GM21528 (cell line): ENCODE measurements around the gene SBF2.

ENCODE experiments used
- ATAC-seq: cut with Tn5 transposase; IDR thresholded peaks from one replicate; pipeline ENCODE4 v1.9.1; 2021; ENCODE audit warnings: mild to moderate bottlenecking, moderate library complexity; ENCODE audit not compliant: unreplicated experiment, low FRiP score

The SBF2 gene

DNA sequence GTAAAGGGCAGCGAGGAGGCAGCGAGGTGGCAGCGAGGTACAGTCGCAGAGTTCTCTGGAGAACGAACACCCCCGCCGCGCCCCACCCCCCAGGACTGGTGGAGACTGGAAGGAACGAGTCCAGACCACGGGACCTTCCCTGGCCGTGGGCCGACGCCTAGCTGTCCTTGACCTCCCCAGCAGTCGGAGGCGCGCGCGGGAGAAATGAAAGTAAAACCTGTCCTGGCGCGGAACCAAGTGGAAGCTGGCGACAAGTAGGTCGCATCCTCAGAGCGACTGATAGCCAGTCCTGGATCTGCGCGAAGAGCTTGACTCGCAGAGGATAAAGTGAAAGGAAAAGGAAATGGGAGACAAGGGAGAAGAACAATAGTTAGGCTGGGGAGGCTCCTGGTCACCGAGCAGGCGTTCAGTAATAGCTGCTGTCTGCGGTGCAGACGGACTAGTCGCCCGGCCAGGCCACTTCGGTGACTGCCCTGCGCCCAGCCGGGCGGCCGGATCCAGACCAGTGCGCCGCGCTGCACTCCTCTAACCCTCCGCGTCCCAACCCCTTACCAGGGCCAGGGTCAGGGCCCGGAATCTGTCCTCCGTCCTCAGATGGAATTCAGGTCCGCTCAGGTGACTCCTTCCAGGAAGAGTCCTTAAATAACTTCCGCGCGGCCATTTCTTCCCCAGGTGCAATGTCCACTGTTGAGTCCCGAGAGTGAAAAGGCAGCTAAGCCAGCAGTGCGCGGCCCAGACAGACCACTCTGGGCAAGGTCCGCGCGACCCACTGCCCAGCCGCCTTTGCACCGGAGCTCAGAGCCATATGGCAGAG lies 8.9 kb upstream of the SBF2 start:
- no peak for ATAC-seq

DNA sequence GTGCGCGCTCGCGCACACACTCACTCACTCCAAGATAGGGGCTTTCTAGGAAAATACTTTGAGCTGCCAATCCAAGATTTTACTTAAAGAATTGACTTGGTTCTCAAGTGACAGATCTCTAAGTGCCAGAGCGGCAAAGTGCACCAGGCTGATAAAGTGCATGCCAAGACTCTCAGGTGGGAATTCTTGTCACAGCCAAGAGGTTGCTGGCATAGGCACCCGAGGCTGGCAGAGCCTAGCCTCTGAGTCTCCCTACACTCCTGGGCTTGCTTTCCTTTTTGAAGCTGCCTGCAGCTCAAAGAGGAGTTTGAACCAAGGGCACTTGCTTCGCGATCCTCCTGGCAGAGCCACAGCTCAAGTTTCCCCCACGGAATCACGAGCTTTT lies 8.3 kb upstream of the SBF2 start:
- ATAC-seq, result no peak

DNA sequence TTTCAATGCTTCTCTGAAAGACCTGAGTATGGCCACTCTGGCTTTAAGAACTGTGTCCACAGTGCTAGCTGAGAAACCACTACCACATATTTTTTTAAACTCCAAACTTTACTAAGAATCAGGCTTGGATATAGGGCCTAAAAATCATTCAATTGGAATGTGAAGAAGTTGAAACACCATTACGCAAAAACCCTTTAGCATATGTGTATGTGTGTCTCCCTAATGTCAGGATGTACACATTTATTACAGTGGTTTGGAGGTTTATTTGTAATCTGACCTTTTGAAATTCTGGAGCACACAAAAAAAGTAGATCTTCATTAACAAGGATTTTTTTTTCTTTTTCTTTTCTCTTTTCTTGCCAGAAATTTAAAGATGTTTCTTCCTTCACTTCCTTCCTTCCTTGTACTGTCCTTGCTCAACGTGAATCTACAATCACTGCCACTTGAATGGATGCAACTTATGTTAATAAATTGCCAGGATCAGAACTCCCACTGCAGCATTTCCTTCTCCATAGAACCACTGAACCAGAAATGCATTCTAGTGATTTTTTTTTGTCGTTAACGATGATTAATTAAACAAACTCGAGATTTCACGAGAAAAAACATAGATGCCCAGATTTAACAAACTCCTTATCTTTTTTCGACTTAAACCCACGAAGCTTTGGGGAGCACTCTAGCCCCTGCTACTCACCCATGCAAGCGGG lies 7.8 kb upstream of the SBF2 start:
- ATAC-seq, result no peak

DNA sequence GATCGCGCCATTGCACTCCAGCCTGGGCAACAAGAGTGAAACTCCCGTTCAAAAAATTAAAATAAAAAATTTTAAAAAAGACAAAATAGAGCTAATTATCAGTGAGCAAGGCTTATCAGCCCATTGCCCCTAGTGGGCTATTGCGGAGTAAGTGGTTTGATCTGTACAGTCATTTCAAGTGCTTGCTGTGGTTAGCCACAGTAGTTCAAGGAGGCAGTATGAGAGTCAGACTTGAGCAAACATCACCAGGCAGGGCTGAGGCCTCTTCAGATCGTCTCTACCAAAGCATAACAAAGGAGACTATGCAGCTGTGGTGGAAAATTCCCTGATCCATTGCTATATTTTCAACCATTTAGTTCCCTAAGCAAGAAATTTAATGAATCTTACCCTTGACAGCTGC lies 4.3 kb upstream of the SBF2 start:
- ATAC-seq, result peak; percentile 87

DNA sequence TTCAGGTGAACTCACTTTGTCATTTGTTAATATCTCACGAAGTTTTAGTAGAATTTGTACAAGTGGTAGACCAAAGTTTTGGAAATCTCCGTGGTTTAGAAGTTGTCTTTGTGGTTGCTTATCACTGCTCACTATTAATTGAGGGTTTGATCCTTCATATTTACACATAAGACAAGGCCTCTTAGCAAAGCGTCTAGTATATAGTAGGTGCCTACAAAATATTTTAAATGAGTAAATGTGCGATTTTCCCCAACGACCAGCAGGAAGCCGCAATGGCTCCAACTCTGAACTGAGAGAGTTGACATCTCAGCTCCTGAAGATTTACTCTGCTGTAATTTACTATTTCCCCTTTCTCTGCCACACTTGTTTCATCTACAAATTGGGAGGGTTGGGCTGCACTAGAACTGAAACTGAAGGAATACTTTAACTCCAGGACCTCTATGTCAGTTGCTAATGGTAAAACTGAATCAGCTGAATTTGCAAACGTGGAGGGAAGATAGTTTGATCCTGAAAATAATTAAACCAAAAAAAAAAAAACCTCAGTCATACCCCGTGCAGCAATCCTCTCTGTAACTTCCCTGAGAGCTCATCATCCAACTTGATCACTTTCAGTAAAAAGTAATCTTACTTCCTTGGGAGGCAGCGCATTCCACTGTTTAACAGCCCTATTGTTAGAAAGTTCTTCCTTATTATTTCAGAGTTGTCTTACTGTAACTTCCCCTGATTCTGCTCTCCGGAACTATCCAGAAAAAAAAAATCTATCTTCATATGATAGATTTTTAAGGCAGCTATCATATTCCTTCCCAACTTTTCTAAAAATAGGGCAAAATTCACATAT lies 1.3 kb upstream of the SBF2 start:
- ATAC-seq, result no peak

DNA sequence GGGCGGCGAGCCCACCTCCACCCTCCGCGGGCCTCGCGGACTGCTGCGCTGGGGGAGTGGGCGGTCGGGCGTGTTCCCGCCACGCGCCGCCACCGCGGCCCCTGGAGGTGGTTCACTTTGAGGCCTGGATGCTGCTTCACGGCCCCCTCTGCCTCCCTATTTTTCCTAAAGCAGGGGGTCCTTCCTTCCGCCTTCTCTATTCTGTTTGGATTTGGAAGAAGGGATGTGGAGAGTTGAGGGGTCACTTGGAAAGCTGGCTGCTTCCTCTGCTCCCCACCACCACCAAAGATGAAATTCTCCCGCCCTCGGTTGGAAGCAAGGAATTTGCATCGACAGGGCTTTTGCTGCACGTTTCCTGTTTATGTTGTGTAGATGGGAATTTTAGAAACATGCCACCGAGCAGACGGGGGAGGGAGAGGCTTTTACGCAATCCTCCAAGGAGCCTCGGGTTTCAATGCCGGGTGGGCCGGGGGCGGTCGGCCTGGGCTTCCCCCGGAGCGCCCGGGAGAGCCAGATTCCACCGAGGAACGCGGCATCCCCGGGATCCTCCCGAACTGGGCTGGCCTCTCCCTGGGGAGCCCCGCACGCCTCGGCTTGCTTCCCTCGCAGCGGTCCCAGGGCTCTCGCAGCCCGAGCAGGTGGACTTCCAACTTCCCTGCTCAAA lies 403 bp upstream of the SBF2 start:
- ATAC-seq, result no peak

DNA sequence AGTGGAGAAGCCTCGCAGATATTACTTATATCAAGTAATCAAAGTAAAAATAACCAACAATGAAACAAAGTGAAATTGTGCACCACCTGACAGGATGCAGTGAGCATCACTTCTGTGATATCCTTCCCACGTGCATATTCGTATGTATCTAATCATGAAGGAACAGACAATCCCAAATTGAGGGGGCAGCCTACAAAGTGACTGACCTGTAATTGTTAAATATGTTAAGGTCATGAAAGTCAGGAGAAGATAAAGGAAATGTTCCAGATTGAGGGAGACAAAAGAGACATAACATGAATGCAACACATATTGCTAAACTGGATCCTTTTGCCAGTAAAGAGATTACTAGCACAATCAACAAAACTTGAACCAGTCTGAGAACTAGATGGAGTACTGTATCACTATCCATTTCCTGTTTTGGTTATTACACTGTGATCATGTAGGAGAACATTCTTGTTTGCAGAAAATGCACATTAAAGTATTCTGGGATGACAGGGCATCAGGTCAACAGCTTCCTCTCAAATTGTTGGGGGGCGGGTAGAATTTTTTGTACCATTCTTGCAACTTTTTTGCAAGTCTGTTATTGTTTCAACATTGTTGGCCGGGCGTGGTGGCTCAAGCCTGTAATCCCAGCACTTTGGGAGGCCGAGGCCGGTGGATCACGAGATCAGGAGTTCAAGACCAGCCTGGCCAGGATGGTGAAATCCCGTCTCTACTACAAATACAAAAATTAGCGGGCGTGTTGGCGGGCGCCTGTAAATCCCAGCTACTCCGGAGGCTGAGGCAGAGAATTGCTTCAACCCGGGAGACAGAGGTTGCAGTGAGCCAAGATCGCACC lies 2.0 kb downstream of the SBF2 start:
- no peak for ATAC-seq

DNA sequence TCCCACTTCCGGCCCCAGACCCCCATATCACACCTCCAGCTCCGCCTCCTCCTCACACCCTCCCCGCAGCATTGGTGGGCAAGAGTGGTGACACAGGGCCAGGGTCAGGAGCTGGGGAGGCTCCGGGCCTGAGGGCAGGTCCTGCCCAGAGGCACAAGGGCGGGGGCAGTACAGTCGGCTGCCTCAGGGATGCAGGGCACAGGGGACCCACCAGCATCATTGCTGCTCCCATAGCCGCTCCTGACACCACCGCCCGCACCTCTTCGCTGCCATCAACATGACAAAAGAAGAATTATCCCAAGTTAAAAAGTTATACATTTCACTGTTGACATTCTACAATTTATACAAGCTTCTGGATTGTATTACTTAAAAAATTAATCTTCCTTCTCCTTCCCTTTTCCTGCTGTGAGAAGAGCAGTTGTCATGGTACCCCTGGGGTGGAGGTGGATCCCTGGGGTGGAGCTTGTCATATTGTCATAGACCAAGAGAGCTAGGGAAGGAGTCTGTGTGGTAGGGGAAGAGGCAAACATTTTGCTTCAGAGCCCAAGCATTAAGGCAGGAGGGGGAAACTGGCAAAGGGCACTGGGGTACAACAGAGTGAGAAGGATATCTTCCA lies 4.1 kb downstream of the SBF2 start:
- no peak for ATAC-seq

DNA sequence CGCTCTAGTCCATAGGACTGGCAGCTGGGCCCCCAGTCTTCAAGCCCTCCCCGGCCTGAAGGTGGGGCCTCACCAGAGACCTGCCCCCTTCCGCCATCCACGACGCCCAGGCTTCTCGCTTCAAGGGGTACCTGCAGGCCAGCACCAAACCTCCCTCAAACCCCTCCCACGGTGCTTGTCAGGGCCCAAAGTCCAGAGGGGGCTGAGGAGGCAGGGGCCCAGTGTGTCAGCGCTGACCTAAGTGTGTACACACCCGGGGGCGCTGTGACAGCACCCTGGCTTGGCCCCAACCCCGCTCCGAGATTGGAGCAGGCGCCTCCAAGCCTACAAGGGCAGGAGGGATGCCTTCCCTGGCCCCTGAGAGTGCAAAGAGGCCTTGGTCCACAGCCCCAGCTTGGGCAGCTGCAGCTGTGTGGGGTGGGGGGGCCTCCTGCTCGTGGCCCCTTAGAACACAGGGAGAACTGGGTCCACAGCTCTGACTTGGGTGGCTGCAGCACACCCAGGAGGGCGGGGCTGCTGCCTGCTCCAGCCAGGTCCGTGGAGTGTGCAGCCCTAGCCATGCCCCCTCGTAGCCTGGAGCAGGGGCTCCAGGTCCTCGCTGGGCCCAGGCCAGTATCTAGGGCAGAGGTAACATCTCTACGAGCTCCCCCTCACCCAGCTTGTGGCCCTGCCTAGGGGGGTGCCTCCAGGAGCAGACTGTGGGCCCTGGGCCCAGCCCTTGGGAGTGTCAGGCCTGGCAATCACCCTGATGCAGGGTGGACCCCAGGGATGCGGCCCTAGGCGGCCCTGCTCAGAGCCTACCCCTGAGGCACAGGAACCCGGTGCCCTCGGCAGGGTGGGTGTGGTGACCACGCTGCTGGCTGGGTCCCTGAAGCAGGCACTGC lies 4.9 kb downstream of the SBF2 start:
- ATAC-seq, result no peak

DNA sequence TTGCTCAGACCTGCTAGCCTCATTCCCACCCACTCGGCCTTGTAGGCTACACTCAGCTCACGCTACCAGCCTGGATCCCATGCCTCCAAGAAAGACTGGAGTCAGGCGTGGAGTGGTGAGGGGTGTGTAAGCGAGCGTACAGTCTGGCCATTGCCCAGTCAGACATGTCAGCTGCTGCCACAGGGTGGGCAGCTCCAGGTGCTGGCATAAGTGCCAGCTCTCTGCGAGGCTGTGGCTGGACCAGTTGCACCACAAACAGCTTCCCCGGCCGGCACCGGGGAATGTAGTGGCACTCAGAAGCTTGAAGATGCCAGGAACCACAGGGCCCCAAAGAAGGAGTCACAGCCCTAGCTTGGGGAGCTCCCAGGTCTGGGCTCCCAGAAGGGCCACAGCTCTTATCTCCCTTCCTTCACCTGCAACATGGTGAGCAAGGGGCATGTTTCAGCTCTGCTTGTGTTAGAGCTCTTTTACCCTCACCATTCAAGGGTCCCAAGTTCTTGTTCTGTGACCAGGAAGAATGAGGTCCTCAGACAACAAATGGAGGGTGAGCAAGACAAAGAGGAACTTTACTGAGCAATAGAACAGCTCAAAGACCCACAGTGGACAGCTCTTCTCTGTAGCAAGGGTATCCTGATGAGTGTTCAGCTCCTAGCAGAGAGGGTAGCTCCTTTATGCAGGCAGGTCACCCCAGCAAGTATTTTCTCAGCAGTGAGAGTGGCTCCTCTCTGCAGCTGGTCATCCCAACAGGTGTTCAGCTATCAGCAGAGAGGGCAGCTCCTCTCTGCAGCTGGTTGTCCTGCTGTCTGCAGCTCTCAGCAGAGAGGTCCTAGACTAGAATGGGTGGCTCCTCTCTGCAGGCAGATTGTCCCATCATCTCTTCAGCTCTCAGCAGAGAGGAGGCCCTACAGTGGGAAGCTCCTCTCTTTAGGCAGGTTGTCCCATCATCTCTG lies 6.0 kb downstream of the SBF2 start:
- no peak for ATAC-seq

DNA sequence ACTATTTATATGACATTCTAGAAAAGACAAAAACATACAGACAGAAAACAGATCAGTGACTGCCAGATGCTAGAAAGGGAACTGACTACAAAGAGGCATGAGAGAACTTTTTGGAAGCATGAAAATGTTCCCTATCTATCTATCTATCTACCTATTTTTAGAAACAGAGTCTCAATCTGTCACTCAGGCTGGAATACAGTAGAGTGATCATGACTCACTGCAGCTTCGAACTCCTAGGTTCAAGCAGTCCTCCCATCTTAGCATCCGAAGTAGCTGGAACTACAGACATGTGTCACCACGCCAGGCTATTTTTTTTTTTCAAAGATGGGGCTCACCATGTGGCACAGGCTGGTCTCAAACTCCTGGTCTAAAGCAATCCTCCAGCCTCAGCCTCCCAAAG lies 6.9 kb downstream of the SBF2 start:
- ATAC-seq, result no peak

DNA sequence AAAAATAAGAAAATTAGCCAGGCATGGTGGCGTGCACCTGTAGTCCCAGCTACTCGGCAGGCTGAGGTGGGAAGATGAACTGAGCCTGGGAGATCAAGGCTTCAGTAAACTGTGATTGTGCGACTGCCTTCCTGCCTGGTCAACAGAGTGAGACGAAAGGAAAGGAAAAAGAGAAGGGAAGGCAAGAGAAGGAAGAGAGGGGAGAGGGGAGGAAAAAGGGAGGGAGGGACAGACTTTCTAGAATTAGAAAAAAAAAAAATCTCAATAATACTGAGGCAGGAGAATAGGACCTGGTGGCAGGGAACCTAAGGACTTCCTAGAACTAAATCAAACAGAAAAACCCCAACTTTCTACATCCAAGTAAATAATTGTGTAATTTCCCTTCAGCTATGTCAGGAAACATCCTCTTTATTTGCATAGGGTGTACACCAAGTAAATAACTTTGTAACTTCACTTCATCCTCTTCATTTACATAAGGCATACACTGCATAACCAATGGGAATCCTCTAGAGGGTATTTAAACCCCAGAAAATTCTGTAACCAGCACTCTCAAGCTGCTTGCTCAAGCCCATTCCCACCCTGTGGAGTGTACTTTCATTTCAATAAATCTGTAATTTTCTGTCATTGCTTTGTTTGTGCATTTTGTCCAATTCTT lies 8.7 kb downstream of the SBF2 start:
- no peak for ATAC-seq

DNA sequence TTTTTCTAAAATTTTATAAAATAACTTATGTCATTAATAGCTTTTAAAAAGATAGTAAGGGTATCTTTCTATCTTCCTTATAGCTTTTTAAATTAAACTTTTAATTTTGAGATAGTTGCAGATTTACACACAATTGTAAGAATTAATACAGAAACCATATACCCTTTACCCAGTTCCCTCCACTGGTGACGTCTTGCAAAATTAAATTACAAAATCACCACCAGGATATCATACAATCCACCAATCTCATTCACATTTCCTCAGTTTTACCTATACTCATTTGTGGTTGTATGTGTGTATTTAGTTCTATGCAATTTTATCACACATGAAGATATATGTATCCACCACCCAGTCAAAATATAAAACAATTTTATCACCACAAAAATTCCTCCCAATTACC lies 10.0 kb downstream of the SBF2 start:
- no peak for ATAC-seq

DNA sequence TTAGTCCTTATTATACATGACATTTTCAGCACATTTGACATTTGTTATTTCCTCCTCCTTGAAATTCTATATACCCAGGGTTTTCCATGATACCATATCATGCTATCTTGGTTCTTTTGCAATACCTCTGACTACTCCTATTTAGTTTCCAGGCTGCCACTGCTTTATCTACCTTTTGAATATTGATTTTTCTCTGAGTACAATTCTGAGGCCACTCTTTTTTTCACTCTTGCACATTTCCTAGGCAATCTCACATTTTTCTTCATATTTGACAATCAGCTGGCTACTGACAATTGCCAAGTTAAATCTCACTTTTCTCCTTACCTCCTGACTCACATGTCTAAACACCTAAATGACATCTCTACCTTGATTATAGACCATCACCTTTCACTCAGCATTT lies 11.9 kb downstream of the SBF2 start:
- no peak for ATAC-seq

DNA sequence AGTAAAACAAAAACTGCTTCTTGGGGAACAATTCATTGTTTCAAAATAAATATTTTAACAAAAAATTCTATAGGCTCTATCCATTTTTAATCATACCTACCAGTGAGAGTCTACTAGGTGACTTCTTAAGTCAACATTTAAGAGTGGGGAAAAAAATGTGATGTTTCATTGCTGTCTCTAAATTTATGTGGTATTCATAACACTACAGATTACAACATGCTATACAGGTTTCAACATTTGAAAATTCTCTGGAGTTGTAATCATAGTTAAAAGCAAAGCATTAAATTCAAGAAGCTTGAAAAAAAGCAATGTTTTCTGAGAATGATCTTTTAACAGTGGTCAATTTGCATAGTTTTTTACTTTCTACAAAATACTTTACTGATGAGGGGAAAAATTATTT lies 18.3 kb downstream of the SBF2 start:
- no peak for ATAC-seq

DNA sequence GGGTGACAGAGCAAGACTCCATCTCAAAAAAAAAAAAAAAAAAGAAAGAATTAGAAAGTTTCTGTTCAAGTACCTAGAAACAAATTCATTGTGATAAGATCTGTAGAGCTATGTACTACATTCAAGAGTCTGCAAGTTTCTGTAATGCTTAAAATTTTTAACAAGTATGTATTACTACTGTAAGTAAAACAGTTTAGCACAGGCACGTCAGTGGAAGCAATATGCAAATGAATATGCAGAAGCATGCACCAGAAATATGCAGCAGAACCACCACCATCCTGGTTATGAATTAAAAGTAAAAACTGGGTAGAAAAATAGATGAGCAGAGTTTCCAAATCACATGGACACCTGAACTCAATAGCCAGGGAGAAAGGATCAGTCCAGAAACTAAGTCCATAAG lies 19.3 kb downstream of the SBF2 start:
- no peak for ATAC-seq

DNA sequence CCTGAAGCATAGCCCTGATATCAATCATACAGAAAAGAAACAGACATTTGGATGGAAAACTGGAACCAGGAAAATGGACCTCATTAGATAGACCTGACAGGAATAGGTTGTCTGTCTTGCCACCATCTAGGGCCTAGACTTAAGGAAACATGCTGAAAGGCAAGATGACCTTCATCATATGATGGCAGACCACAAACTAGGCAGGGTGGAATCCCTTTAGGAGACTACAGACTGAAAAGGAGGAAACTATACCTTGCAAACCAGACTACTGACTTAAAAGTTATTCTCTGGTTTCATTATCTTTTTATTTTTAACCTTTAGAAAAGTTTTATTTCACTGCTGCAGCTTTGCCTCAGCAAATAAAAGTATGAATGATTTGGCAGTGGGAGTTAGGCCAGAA lies 20.3 kb downstream of the SBF2 start:
- ATAC-seq, result no peak
